Chondrocyte (in vitro differentiated cells): Measurements from ENCODE around the gene CHPT1. TPM values are rescaled to one million over a fixed set of nuclear protein-coding genes. Genes with fewer than 3 reads are reported as not detected.
"Not testable (repeated sequence)": the region's sequence is repeated elsewhere in the genome, so short reads cannot be mapped to it uniquely, and the experiment has no call there.

ENCODE experiments used
- DNase-seq: peaks from one replicate; pipeline ENCODE4 v3.0.0; 2021; ENCODE audit warnings: mixed read lengths, low spot score
- H3K27ac Mint-ChIP-seq: one replicate; pipeline ENCODE4 v1.8.0; 2021; ENCODE audit warnings: mild to moderate bottlenecking, moderate library complexity, mixed read lengths; ENCODE audit not compliant: unreplicated experiment
- H3K27me3 Mint-ChIP-seq: 2 replicates; pipeline ENCODE4 v1.8.0; 2021; ENCODE audit warnings: low read depth, mixed read lengths
- H3K36me3 Mint-ChIP-seq: 2 replicates; pipeline ENCODE4 v1.8.0; 2021; ENCODE audit warnings: low read depth, mixed read lengths
- H3K4me1 Mint-ChIP-seq: 2 replicates; pipeline ENCODE4 v1.8.0; 2021; ENCODE audit warnings: low read depth, mild to moderate bottlenecking, mixed read lengths
- H3K4me3 Mint-ChIP-seq: one replicate; pipeline ENCODE4 v1.8.0; 2021; ENCODE audit warnings: mild to moderate bottlenecking, moderate library complexity, mixed read lengths; ENCODE audit not compliant: unreplicated experiment
- H3K9me3 Mint-ChIP-seq: 2 replicates; pipeline ENCODE4 v1.8.0; 2021; ENCODE audit warnings: low read depth, mixed read lengths
- total RNA-seq: library from RNA; stranded (reverse); gene quantifications from 3 replicates; pipeline ENCODE4 v1.2.1, GENCODE V29; 2021
- TF ChIP-seq, protein P1 (sequence below): fragments of 200-600 bp; sonication (generic); IDR thresholded peaks from 2 replicates; pipeline ENCODE4 v1.5.0; 2021; ENCODE audit warnings: antibody characterized with exemption, mild to moderate bottlenecking, moderate library complexity

CHPT1 gene
- total RNA-seq, 1 donor from 2014 or later, result 36.3 TPM

DNA sequence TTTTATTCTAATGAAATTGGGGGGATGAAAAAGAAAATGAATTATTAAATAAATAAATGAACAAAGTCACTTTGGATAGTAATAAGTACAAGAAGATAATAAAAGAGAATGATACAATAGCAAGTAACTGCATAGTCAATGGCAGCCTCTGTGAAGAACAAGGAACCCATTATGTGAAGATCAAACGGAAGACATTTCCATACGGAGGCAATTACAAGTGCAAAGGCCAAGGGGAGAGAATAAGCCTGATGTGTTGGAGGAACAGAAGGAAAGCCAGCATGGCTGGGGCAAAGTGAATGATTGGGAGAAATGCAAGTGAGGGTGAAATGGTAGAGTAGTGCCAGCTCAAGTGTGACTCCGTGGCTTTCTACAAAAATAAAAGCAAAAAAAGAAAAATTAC lies 43.9 kb upstream of the CHPT1 start:
- no peak overlapping the region for H3K4me3 Mint-ChIP-seq
- H3K27ac Mint-ChIP-seq, result no peak overlapping the region
- H3K27me3 Mint-ChIP-seq, result peaks cover 12% of the 10 kb centered on the region
- TF ChIP-seq, protein P1, sequence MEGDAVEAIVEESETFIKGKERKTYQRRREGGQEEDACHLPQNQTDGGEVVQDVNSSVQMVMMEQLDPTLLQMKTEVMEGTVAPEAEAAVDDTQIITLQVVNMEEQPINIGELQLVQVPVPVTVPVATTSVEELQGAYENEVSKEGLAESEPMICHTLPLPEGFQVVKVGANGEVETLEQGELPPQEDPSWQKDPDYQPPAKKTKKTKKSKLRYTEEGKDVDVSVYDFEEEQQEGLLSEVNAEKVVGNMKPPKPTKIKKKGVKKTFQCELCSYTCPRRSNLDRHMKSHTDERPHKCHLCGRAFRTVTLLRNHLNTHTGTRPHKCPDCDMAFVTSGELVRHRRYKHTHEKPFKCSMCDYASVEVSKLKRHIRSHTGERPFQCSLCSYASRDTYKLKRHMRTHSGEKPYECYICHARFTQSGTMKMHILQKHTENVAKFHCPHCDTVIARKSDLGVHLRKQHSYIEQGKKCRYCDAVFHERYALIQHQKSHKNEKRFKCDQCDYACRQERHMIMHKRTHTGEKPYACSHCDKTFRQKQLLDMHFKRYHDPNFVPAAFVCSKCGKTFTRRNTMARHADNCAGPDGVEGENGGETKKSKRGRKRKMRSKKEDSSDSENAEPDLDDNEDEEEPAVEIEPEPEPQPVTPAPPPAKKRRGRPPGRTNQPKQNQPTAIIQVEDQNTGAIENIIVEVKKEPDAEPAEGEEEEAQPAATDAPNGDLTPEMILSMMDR, result no peak
- no peaks in the 10 kb centered on the region for H3K9me3 Mint-ChIP-seq
- H3K36me3 Mint-ChIP-seq, result no peaks in the 10 kb centered on the region
- DNase-seq, result no peak
- H3K4me1 Mint-ChIP-seq, result no peaks in the 10 kb centered on the region

DNA sequence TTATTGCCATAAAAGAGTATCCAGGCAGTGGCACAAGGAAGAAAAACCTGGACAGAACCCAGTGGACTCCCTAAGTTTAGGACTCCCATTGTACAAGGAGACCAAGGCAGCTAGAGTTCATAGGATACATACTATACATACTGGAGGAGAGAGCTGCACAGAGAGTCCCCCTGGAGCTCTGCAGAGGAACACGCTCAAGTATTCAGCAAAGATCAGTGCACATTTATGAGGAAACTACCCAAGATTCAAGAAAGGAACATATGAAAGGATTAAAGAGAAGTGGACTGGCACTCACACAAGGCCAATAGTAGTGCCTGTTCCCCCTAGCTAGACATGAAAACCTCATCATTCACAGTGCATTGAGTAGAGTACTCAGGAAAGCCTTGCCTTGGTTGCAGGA lies 43.0 kb upstream of the CHPT1 start:
- Mint-ChIP-seq H3K36me3 (no peaks in the 10 kb centered on the region), H3K27ac (no peak overlapping the region), H3K27me3 (peaks cover 13% of the 10 kb centered on the region), H3K4me1 (no peaks in the 10 kb centered on the region), H3K9me3 (no peaks in the 10 kb centered on the region), H3K4me3 (no peak overlapping the region)
- TF ChIP-seq, protein P1, result no peak
- no peak for DNase-seq

DNA sequence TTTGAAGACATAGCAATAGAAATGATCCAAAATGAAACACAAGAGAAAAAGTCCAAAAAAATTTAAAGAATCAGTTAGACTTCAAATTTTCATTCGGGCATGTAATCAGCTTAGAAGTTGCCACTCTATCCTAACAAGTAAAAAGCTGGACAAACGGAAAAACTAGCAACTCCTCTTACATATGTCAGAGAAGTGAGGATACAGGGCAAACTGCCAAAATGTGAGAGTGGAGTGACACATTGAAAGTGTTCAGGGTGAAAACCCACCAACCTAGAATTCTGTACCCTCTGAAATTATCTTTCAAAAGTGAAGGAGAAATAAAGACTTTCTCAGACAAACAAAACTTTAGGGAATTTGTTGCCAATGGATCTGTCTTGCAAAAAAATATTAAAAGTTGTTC lies 42.0 kb upstream of the CHPT1 start:
- H3K27me3 Mint-ChIP-seq, result peaks cover 13% of the 10 kb centered on the region
- H3K4me1 Mint-ChIP-seq, result no peaks in the 10 kb centered on the region
- H3K9me3 Mint-ChIP-seq, result no peaks in the 10 kb centered on the region
- no peak overlapping the region for H3K4me3 Mint-ChIP-seq
- H3K27ac Mint-ChIP-seq, result no peak overlapping the region
- DNase-seq, result no peak
- TF ChIP-seq, protein P1, result no peak
- H3K36me3 Mint-ChIP-seq, result no peaks in the 10 kb centered on the region

DNA sequence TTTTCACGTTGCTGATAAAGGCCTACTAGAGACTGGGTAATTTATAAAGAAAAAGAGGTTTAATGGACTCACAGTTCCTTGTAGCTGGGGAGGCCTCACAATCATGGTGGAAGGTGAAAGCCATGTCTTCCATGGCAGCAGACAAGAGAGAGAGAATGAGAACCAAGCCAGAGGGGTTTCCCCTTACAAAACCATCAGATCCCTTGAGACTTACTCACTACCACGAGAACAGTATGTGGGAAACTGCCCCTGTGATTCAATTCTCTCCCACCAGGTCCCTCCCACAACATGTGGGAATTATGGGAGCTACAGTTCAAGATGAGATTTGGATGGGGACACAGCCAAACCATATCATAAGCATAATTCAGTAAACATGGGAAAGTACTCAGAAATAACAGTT lies 36.8 kb upstream of the CHPT1 start:
- not testable (repeated sequence) for H3K27ac Mint-ChIP-seq, H3K4me3 Mint-ChIP-seq

DNA sequence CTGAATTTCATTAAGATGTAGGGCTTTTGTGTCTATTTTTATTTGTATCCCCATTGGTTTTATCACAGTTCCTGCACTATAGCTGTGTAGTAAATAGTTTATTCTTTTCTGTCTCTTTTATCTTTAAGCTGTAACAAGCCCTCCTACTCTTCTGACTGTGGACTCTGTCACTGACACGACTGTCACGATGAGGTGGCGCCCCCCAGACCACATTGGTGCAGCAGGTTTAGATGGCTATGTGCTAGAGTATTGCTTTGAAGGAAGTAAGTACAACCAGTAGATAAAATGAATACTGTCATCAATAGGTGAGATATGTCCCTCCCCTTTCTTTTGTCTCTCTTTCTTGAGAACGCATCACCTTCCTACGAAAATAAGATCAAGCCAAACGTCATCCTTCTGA lies 34.1 kb upstream of the CHPT1 start:
- TF ChIP-seq, protein P1, result no peak
- H3K4me3 Mint-ChIP-seq, result no peak overlapping the region
- H3K36me3 Mint-ChIP-seq, result no peaks in the 10 kb centered on the region

More for the DNA sequence above, 36.8 kb upstream of the CHPT1 start:
- H3K9me3 Mint-ChIP-seq, H3K4me1 Mint-ChIP-seq, H3K36me3 Mint-ChIP-seq, DNase-seq: not testable (repeated sequence)
- peaks cover 14% of the 10 kb centered on the region for H3K27me3 Mint-ChIP-seq

DNA sequence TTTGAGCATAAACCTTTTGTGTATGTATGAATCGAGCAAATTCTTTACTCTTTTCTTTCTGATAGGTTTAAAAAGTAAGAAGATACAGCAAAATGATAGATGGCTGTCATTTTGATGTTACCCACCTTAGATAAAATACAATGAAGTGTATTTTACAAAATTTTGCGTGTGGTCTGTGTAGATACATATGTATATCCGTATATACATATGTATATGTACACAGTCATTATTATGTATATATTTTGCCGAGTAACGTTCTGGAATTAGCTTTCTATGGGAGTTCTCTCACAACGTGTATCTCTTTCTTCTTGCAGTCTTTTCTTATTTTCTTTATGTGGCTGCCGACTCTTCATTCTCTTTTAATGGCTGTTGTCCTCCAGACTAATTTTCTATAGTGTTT lies 32.4 kb upstream of the CHPT1 start:
- Mint-ChIP-seq H3K27ac (no peak overlapping the region), H3K9me3 (no peaks in the 10 kb centered on the region), H3K36me3 (no peaks in the 10 kb centered on the region), H3K4me1 (peaks cover 10% of the 10 kb centered on the region), H3K4me3 (no peak overlapping the region), H3K27me3 (peaks cover 11% of the 10 kb centered on the region)
- no peak for DNase-seq
- TF ChIP-seq, protein P1, result no peak

More for the DNA sequence above, 34.1 kb upstream of the CHPT1 start:
- H3K27me3 Mint-ChIP-seq, result peaks cover 14% of the 10 kb centered on the region
- H3K27ac Mint-ChIP-seq, result no peak overlapping the region
- H3K9me3 Mint-ChIP-seq, result no peaks in the 10 kb centered on the region
- no peak for DNase-seq
- H3K4me1 Mint-ChIP-seq, result peaks cover 5% of the 10 kb centered on the region
